Liver (tissue), 9 donors: ENCODE results near the gene CBX8. TPM values are rescaled to one million over a fixed set of nuclear protein-coding genes. Genes with fewer than 3 reads are reported as not detected.

Source experiments
- DNase-seq: peaks from one replicate; pipeline ENCODE4 v3.0.0-alpha.2; 2017; ENCODE audit warnings: low spot score
- H3K27ac ChIP-seq, 2 donors: one replicate each; pipeline ENCODE4 v1.7.0; 2013; ENCODE audit warnings: inconsistent platforms in 2 of 2, low read length in 2 of 2, control low read depth in 1 of 2, low read depth in 1 of 2, mild to moderate bottlenecking in 1 of 2
- H3K27me3 ChIP-seq, 4 donors: one replicate each; pipeline versions ENCODE4 v1.6.1 to v1.7.0; 2013; ENCODE audit warnings: low read length in 3 of 4, inconsistent platforms in 1 of 4, mild to moderate bottlenecking in 1 of 4, moderate library complexity in 1 of 4; ENCODE audit not compliant: control insufficient read depth in 4 of 4, insufficient read depth in 4 of 4
- H3K36me3 ChIP-seq, 4 donors: one replicate each; pipeline versions ENCODE4 v1.6.1 to v1.7.0; 2013; ENCODE audit warnings: low read length in 3 of 4, mild to moderate bottlenecking in 3 of 4, low read depth in 1 of 4, moderate library complexity in 1 of 4; ENCODE audit not compliant: control insufficient read depth in 4 of 4, insufficient read depth in 3 of 4
- H3K4me1 ChIP-seq, 4 donors: one replicate each; pipeline versions ENCODE4 v1.6.1 to v1.7.0; 2013; ENCODE audit warnings: low read length in 3 of 4, mild to moderate bottlenecking in 3 of 4, moderate library complexity in 1 of 4; ENCODE audit not compliant: control insufficient read depth in 4 of 4, insufficient read depth in 4 of 4
- H3K4me3 ChIP-seq, 3 donors: one replicate each; pipeline versions ENCODE4 v1.6.1 to v1.7.0; 2013; ENCODE audit warnings: low read length in 3 of 3, control low read depth in 1 of 3, low read depth in 1 of 3, mild to moderate bottlenecking in 1 of 3
- H3K9ac ChIP-seq, 2 donors: one replicate each; pipeline ENCODE4 v1.7.0; 2013; ENCODE audit warnings: low read length in 2 of 2, mild to moderate bottlenecking in 2 of 2, moderate library complexity in 2 of 2, control low read depth in 1 of 2, low read depth in 1 of 2
- H3K9me3 ChIP-seq, 4 donors: one replicate each; pipeline versions ENCODE4 v1.6.1 to v1.7.0; 2013; ENCODE audit warnings: low read length in 3 of 4; ENCODE audit not compliant: control insufficient read depth in 4 of 4
- EGR1 ChIP-seq, 2 donors: IDR thresholded peaks; 2 replicates each; pipeline ENCODE4 v1.6.1; 2016 to 2018; ENCODE audit warnings: antibody characterized with exemption in 2 of 2, low read depth in 2 of 2
- FOXA1 ChIP-seq: IDR thresholded peaks from 2 replicates; pipeline ENCODE4 v1.6.1; 2016; ENCODE audit warnings: antibody characterized with exemption
- FOXA2 ChIP-seq: IDR thresholded peaks from 2 replicates; pipeline ENCODE4 v1.6.1; 2016; ENCODE audit warnings: antibody characterized with exemption
- GABPA ChIP-seq, 2 donors: IDR thresholded peaks in 1 of 2; conservative IDR thresholded peaks in 1 of 2; 2 replicates each; pipeline ENCODE4 v1.6.1; 2016; ENCODE audit warnings: antibody characterized with exemption in 2 of 2, mild to moderate bottlenecking in 1 of 2, moderate library complexity in 1 of 2
- HNF4G ChIP-seq: IDR thresholded peaks from 2 replicates; pipeline ENCODE4 v1.6.1; 2016; ENCODE audit warnings: antibody characterized with exemption
- NR2F2 ChIP-seq: IDR thresholded peaks from 2 replicates; pipeline ENCODE4 v1.6.1; 2016; ENCODE audit warnings: antibody characterized with exemption
- RAD21 ChIP-seq, 2 donors: IDR thresholded peaks; 2 replicates each; pipeline ENCODE4 v1.6.1; 2016; ENCODE audit warnings: antibody characterized with exemption in 2 of 2, mild to moderate bottlenecking in 2 of 2
- RXRA ChIP-seq, 2 donors: IDR thresholded peaks; 2 replicates each; pipeline ENCODE4 v1.6.1; 2017 to 2018; ENCODE audit warnings: antibody characterized with exemption in 2 of 2, mild to moderate bottlenecking in 1 of 2
- TAF1 ChIP-seq: conservative IDR thresholded peaks from 2 replicates; pipeline ENCODE4 v1.6.1; 2016; ENCODE audit warnings: antibody characterized with exemption, mild to moderate bottlenecking
- YY1 ChIP-seq: IDR thresholded peaks from 2 replicates; pipeline ENCODE4 v1.6.1; 2016; ENCODE audit warnings: antibody characterized with exemption, mild to moderate bottlenecking
- WGBS: extraction: QIAGEN DNeasy Blood & Tissue Kit; methylation state at CpG from one replicate; pipeline ENCODE4 v1.1.7; 2013; 5-methylcytosine and 5-hydroxymethylcytosine counted together
- polyA plus RNA-seq, 2 donors: library from polyadenylated mRNA; stranded (reverse) in 1 of 2; unstranded in 1 of 2; fragments of 200-250 nt in 1 of 2; fragments of >200 nt in 1 of 2; fragmentation: Nextera tagmentation in 1 of 2; extraction: Ambion mirVana in 1 of 2; gene quantifications; one replicate each; pipeline versions ENCODE4 v1.2.1 to v1.2.3, GENCODE V29; 2013 to 2015
- total RNA-seq, 2 donors: library from RNA; depleted of rRNA; stranded (reverse); fragments of >200 nt; gene quantifications; one replicate each; pipeline ENCODE4 v1.2.3, GENCODE V29; 2014
- TF ChIP-seq, protein P1 (sequence below): IDR thresholded peaks from 2 replicates; pipeline ENCODE4 v1.6.1; 2016; ENCODE audit warnings: antibody characterized with exemption
- TF ChIP-seq, protein P2 (sequence below): IDR thresholded peaks from 2 replicates; pipeline ENCODE4 v1.6.1; 2016; ENCODE audit warnings: antibody characterized with exemption
- TF ChIP-seq, protein P3 (sequence below): IDR thresholded peaks from 2 replicates; pipeline ENCODE4 v1.6.1; 2016; ENCODE audit warnings: antibody characterized with exemption, mild to moderate bottlenecking
- TF ChIP-seq, protein P4 (sequence below): IDR thresholded peaks from 2 replicates; pipeline ENCODE4 v1.6.1; 2016; ENCODE audit warnings: antibody characterized with exemption
- TF ChIP-seq, protein P5 (sequence below): fragments of 150-350 bp; IDR thresholded peaks from 2 replicates; pipeline ENCODE4 v1.5.1; 2017; ENCODE audit warnings: improper control_type of control experiment, low read depth, low read length; ENCODE audit not compliant: missing input control
- donor health status: healthy.
- donor health status: healthy.
- donor health status: healthy.
- donor health status: healthy.
- donor health status: healthy.

The CBX8 gene
- total and polyA plus RNA-seq, 4 donors = 0.75 to 2.7 (median 1.9) TPM

DNA sequence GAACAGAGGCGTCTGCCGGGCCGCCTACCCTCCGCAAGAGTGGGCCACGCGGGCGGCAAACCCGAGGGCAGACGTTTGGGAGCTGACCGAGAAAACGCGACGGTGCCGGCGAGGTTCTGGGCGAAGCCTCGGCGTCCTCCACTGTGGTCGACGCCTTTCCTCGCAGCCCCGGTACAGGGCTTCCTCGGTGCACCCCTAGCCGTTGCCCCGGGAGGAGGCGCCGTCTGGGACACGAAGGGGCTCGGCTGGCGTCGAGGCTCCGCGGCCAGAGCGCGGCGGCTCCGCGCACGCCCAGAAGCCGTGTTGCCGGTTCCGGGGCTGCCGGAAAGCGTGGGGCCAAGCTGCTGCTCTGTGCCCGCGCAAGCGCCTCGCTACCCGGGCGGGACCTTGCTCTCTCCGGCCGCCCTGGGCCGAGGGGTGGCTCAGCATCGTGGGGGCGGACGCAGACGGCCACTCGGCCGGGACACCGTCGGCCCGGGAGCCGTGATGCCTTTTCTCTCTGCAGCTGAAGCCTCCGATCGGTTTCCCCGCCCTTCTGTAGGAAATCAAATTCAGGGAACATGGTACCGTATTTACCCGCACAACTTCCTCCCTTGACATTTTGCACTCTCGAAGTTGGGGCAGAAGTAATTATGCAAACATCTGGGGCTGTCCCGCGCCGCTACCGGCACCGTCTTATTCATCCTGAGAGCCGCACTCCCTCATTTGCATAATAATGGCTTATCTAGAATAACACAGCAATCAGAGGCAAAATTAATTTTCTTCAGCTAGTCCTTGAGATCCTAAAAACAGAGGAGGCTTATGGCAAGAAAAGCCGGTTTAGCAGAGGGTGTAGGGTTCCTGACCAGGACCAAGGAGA lies 7.3 kb upstream of the CBX8 start:
- no peak overlapping the region for H3K27ac ChIP-seq
- no peak overlapping the region for H3K4me3 ChIP-seq
- H3K27me3 ChIP-seq = peaks cover 11 to 75% (median 39%) of the 10 kb centered on the region in 4 donors
- DNase-seq = no peak
- 4% methylated on average over 76 of the region's 76 CpGs for WGBS
- H3K9ac ChIP-seq = no peak overlapping the region
- TF ChIP-seq, protein P1, sequence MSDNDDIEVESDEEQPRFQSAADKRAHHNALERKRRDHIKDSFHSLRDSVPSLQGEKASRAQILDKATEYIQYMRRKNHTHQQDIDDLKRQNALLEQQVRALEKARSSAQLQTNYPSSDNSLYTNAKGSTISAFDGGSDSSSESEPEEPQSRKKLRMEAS = no peak
- TF ChIP-seq, protein P2, sequence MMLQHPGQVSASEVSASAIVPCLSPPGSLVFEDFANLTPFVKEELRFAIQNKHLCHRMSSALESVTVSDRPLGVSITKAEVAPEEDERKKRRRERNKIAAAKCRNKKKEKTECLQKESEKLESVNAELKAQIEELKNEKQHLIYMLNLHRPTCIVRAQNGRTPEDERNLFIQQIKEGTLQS = no peak
- TF ChIP-seq RAD21 (IDR thresholded peaks at IDR 0.05) (no peak), YY1 (no peak), TAF1 (no peak), RXRA (IDR thresholded peaks at IDR 0.05) (no peak), HNF4G (no peak), EGR1 (IDR thresholded peaks at IDR 0.05; ENCODE audit: low read depth in 2 of 2) (no peak), GABPA (IDR thresholded peaks at IDR 0.05 in 1 of 2, conservative IDR thresholded peaks at IDR 0.05 in 1 of 2) (no peak), FOXA2 (no peak), NR2F2 (no peak), FOXA1 (no peak)
- TF ChIP-seq, protein P3, sequence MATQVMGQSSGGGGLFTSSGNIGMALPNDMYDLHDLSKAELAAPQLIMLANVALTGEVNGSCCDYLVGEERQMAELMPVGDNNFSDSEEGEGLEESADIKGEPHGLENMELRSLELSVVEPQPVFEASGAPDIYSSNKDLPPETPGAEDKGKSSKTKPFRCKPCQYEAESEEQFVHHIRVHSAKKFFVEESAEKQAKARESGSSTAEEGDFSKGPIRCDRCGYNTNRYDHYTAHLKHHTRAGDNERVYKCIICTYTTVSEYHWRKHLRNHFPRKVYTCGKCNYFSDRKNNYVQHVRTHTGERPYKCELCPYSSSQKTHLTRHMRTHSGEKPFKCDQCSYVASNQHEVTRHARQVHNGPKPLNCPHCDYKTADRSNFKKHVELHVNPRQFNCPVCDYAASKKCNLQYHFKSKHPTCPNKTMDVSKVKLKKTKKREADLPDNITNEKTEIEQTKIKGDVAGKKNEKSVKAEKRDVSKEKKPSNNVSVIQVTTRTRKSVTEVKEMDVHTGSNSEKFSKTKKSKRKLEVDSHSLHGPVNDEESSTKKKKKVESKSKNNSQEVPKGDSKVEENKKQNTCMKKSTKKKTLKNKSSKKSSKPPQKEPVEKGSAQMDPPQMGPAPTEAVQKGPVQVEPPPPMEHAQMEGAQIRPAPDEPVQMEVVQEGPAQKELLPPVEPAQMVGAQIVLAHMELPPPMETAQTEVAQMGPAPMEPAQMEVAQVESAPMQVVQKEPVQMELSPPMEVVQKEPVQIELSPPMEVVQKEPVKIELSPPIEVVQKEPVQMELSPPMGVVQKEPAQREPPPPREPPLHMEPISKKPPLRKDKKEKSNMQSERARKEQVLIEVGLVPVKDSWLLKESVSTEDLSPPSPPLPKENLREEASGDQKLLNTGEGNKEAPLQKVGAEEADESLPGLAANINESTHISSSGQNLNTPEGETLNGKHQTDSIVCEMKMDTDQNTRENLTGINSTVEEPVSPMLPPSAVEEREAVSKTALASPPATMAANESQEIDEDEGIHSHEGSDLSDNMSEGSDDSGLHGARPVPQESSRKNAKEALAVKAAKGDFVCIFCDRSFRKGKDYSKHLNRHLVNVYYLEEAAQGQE = no peak
- TF ChIP-seq, protein P4, sequence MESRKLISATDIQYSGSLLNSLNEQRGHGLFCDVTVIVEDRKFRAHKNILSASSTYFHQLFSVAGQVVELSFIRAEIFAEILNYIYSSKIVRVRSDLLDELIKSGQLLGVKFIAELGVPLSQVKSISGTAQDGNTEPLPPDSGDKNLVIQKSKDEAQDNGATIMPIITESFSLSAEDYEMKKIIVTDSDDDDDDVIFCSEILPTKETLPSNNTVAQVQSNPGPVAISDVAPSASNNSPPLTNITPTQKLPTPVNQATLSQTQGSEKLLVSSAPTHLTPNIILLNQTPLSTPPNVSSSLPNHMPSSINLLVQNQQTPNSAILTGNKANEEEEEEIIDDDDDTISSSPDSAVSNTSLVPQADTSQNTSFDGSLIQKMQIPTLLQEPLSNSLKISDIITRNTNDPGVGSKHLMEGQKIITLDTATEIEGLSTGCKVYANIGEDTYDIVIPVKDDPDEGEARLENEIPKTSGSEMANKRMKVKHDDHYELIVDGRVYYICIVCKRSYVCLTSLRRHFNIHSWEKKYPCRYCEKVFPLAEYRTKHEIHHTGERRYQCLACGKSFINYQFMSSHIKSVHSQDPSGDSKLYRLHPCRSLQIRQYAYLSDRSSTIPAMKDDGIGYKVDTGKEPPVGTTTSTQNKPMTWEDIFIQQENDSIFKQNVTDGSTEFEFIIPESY = no peak
- TF ChIP-seq, protein P5, sequence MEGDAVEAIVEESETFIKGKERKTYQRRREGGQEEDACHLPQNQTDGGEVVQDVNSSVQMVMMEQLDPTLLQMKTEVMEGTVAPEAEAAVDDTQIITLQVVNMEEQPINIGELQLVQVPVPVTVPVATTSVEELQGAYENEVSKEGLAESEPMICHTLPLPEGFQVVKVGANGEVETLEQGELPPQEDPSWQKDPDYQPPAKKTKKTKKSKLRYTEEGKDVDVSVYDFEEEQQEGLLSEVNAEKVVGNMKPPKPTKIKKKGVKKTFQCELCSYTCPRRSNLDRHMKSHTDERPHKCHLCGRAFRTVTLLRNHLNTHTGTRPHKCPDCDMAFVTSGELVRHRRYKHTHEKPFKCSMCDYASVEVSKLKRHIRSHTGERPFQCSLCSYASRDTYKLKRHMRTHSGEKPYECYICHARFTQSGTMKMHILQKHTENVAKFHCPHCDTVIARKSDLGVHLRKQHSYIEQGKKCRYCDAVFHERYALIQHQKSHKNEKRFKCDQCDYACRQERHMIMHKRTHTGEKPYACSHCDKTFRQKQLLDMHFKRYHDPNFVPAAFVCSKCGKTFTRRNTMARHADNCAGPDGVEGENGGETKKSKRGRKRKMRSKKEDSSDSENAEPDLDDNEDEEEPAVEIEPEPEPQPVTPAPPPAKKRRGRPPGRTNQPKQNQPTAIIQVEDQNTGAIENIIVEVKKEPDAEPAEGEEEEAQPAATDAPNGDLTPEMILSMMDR = no peak
- no peaks in the 10 kb centered on the region for H3K36me3 ChIP-seq
- peaks cover 0 to 26% (median 7%) of the 10 kb centered on the region in 4 donors for H3K4me1 ChIP-seq
- H3K9me3 ChIP-seq = peaks cover 0 to 6% (median 0%) of the 10 kb centered on the region in 4 donors
